Naive thymus-derived CD4-positive, alpha-beta T cell (primary cell): Measurements from ENCODE around the gene MBD2. TPM values are rescaled to one million over a fixed set of nuclear protein-coding genes. Genes with fewer than 3 reads are reported as not detected.

Source experiments
- ATAC-seq: fragments of 150-1000 bp; cut with Tn5 transposase; 2 replicates; pipeline ENCODE4 v1.10.0; 2021; ENCODE audit warnings: mild to moderate bottlenecking, moderate library complexity
- CTCF ChIA-PET: fragments of 350-600 bp; sonication (Branson Sonifier 250); formaldehyde crosslinking; loops from one replicate; lab custom pipeline; 2021; ENCODE audit warnings: antibody characterized with exemption; lab: Charles Lee
- POLR2A ChIA-PET: fragments of 350-600 bp; sonication (Branson Sonifier 250); formaldehyde crosslinking; loops from one replicate; lab custom pipeline; 2021; ENCODE audit warnings: antibody characterized with exemption, inconsistent platforms; lab: Charles Lee
- DNase-seq, 9 donors: peaks; one replicate each; pipeline versions ENCODE4 v3.0.0 to v3.0.0-alpha.2; 2020 to 2022; ENCODE audit warnings: mixed read lengths in 1 of 9
- H3K27ac ChIP-seq: one replicate; pipeline ENCODE4 v1.7.0; 2013; ENCODE audit warnings: mild to moderate bottlenecking, low read depth, low read length, moderate library complexity
- H3K27me3 ChIP-seq, 2 donors: one replicate each; pipeline ENCODE4 v1.7.0; 2013; ENCODE audit warnings: low read length in 2 of 2, mild to moderate bottlenecking in 2 of 2, moderate library complexity in 2 of 2; ENCODE audit not compliant: control insufficient read depth in 2 of 2, insufficient read depth in 2 of 2
- H3K36me3 ChIP-seq, 3 experiments: 1 replicate in 2 of 3; 2 replicates in 1 of 3; pipeline ENCODE4 v1.7.0; 2013; ENCODE audit warnings: low read length in 3 of 3, mild to moderate bottlenecking in 3 of 3, moderate library complexity in 1 of 3; ENCODE audit not compliant: insufficient read depth in 3 of 3, control insufficient read depth in 2 of 3
- H3K4me1 ChIP-seq, 2 donors: one replicate each; pipeline ENCODE4 v1.7.0; 2013; ENCODE audit warnings: low read length in 2 of 2, mild to moderate bottlenecking in 2 of 2, moderate library complexity in 1 of 2; ENCODE audit not compliant: control insufficient read depth in 2 of 2, insufficient read depth in 2 of 2
- H3K4me3 ChIP-seq: 2 replicates; pipeline ENCODE4 v1.7.0; 2013; ENCODE audit warnings: mild to moderate bottlenecking, low read length
- H3K9me3 ChIP-seq, 3 experiments: 1 replicate in 2 of 3; 2 replicates in 1 of 3; pipeline ENCODE4 v1.7.0; 2013; ENCODE audit warnings: low read length in 3 of 3; ENCODE audit not compliant: control insufficient read depth in 2 of 3
- H3K27ac Mint-ChIP-seq, 9 donors: one replicate each; pipeline ENCODE4 v1.8.0; 2020 to 2022; ENCODE audit warnings: mixed read lengths in 9 of 9, mild to moderate bottlenecking in 8 of 9, moderate library complexity in 5 of 9, inconsistent platforms in 2 of 9
- H3K27me3 Mint-ChIP-seq, 5 donors: one replicate each; pipeline ENCODE4 v1.8.0; 2021 to 2022; ENCODE audit warnings: mixed read lengths in 5 of 5, mild to moderate bottlenecking in 1 of 5
- H3K36me3 Mint-ChIP-seq, 5 donors: one replicate each; pipeline ENCODE4 v1.8.0; 2020 to 2022; ENCODE audit warnings: mixed read lengths in 5 of 5, mild to moderate bottlenecking in 3 of 5, inconsistent platforms in 1 of 5
- H3K4me1 Mint-ChIP-seq, 7 donors: one replicate each; pipeline ENCODE4 v1.8.0; 2020 to 2022; ENCODE audit warnings: mixed read lengths in 7 of 7, mild to moderate bottlenecking in 3 of 7, inconsistent platforms in 1 of 7
- H3K4me3 Mint-ChIP-seq, 10 donors: one replicate each; pipeline ENCODE4 v1.8.0; 2020 to 2022; ENCODE audit warnings: mild to moderate bottlenecking in 10 of 10, mixed read lengths in 10 of 10, moderate library complexity in 6 of 10, inconsistent platforms in 2 of 10
- H3K9me3 Mint-ChIP-seq, 11 donors: one replicate each; pipeline ENCODE4 v1.8.0; 2020 to 2022; ENCODE audit warnings: mixed read lengths in 11 of 11, mild to moderate bottlenecking in 4 of 11, inconsistent platforms in 1 of 11, moderate library complexity in 1 of 11
- intact Hi-C, 2 donors: fragments of 100-400 bp; cut with micrococcal nuclease; formaldehyde crosslinking; loops; one replicate each; pipeline ENCODE4 v1.15.1; 2023
- polyA plus RNA-seq, 2 donors: library from polyadenylated mRNA; unstranded; fragments of 300-500 nt; fragmentation: Illumina TruSeq; gene quantifications; one replicate each; pipeline ENCODE4 v1.2.3, GENCODE V29; 2021
- total RNA-seq, 6 experiments: library from RNA in 5 of 6; stranded (reverse) in 5 of 6; gene quantifications; 1 replicate in 5 of 6; 2 replicates in 1 of 6; pipeline ENCODE4 v1.2.3 and lab custom pipeline; 2021 to 2026

Gene MBD2, protein sequence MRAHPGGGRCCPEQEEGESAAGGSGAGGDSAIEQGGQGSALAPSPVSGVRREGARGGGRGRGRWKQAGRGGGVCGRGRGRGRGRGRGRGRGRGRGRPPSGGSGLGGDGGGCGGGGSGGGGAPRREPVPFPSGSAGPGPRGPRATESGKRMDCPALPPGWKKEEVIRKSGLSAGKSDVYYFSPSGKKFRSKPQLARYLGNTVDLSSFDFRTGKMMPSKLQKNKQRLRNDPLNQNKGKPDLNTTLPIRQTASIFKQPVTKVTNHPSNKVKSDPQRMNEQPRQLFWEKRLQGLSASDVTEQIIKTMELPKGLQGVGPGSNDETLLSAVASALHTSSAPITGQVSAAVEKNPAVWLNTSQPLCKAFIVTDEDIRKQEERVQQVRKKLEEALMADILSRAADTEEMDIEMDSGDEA
- 100 to 1,000 TPM in 2 of 5 experiments, 10 to 100 TPM in 3; 69.7 to 118 (median 76.9) TPM for total RNA-seq
- 1 to 10 TPM; 6.1 to 8.1 TPM for polyA plus RNA-seq
- total RNA-seq (lab: John Stamatoyannopoulos, UW) = 80.5 reads per million, percentile 80 among the genes with 10 or more reads in this experiment

- H3K36me3 ChIP-seq = no peaks in the 10 kb centered on the region
- no peaks in the 10 kb centered on the region for H3K9me3 ChIP-seq
- H3K4me3 ChIP-seq = peak within 1 kb of the TSS; percentile 49
- ChIA-PET CTCF (interaction anchor here (1.2 kb wide), 2 partner anchors 19 to 46 kb away, joined by 3 to 9 read pairs; partner anchors contain the start of gene POLI), POLR2A (interaction anchor here (0.8 to 3.1 kb wide), 5 partner anchors 13 to 132 kb away, joined by 3 to 25 read pairs (median 3); partner anchors contain the start of genes POLI and STARD6)
- Mint-ChIP-seq H3K9me3 (no peaks in the 10 kb centered on the region), H3K4me1 (peaks cover 14 to 43% (median 41%) of the 10 kb centered on the region in 7 donors), H3K36me3 (peaks cover 0 to 3% (median 0%) of the 10 kb centered on the region in 5 donors), H3K27ac (peak within 1 kb of the TSS; percentile 81 to 98 (median 92)), H3K27me3 (no peaks in the 10 kb centered on the region), H3K4me3 (peak within 1 kb of the TSS; percentile 87 to 96 (median 92))
- ATAC-seq = peak; percentile 96
- H3K27me3 ChIP-seq = no peaks in the 10 kb centered on the region
- peak within 1 kb of the TSS; percentile 72 for H3K27ac ChIP-seq
- peak; percentile 87 to 96 (median 90) for DNase-seq
- peaks cover 10 to 19% of the 10 kb centered on the region in 2 donors for H3K4me1 ChIP-seq
- intact Hi-C loops = loop anchor here (1.0 to 5.0 kb wide), 6 partner anchors 23 to 723 kb away; partner anchors contain the start of genes C18orf54 (in 2 of the 2), POLI (in 2 of the 2) and STARD6 (in 2 of the 2)
Observed at GRCh38 chr18:54224379-54225014, at the start of gene MBD2. Gene MBD2 (minus strand): TSS chr18:54224669. CDS start chr18:54224559, 110 bp downstream.

DNA sequence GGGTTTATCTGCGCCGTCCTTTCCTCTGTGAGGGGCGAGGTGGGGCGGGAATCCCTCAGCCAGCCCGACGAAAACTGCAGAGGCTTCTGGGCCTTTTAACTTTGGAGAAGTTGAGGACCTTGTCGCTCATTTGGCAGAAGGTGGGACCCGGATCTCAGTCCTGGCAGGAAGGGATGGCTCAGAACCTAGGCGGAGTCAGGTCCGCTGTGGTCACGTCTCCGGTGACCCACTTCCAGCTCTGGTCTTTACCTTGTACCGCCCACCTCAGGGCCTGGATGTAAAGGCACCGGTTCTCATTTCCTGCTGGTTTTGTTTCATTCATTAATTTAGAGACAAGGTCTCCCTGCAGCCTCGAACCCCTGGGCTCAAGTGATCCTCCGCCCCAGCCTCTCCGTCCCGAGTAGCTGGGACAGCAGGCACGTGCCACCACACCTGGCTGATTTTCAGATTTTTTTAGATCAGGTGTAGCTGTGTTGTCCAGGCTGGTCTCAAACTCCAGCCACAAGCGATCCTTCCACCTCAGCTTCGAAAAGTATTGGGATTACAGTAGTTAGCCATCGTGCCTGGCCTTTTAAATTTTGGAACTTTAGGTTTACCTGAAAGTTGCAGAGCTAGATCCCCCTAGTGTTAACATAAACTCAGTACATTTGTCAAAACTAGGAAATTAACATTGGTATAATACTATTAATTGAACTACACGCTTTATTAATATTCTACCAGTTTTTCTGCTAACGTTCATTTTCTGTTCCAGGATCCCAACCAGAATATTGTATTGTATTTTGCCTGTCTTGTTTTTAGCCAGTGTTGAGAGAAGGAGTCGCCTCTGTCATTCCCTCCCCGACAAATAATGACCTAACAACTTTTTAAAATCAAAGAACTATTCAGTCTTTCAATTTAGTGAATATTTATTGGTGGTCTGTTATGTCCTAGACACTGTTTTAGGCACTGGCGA, 45.7 kb upstream of the MBD2 start:
- H3K27ac Mint-ChIP-seq = peak overlapping the region; percentile 71 to 96 (median 94)
- H3K36me3 Mint-ChIP-seq = peaks cover 0 to 3% (median 0%) of the 10 kb centered on the region in 5 donors
- POLR2A ChIA-PET = interaction anchor here (0.6 to 3.2 kb wide), 8 partner anchors 9 to 374 kb away, joined by 3 to 25 read pairs (median 5); partner anchors contain the start of genes C18orf54, MBD2 and STARD6
- H3K36me3 ChIP-seq = no peaks in the 10 kb centered on the region
- H3K4me1 ChIP-seq = peaks cover 16 to 17% of the 10 kb centered on the region in 2 donors
- no peaks in the 10 kb centered on the region for H3K27me3 ChIP-seq
- H3K9me3 ChIP-seq = no peaks in the 10 kb centered on the region
- peak overlapping the region; percentile 82 to 97 (median 91) for H3K4me3 Mint-ChIP-seq
- H3K9me3 Mint-ChIP-seq = peaks cover 0 to 3% (median 0%) of the 10 kb centered on the region in 11 donors
- H3K4me1 Mint-ChIP-seq = peaks cover 5 to 45% (median 22%) of the 10 kb centered on the region in 7 donors
- peak in 8 of 9 donors; percentile 2 to 60 (median 30) for DNase-seq
- peak; percentile 26 for ATAC-seq
- peak overlapping the region; percentile 85 for H3K27ac ChIP-seq
- intact Hi-C loops = loop anchor here (1.0 to 10.0 kb wide), 10 partner anchors 9 to 445 kb away; partner anchors contain the start of genes MBD2 (in 2 of the 2), C18orf54 (in 1 of the 2) and STARD6 (in 1 of the 2)
- CTCF ChIA-PET = interaction anchor here (0.7 to 4.0 kb wide), 6 partner anchors 18 to 150 kb away, joined by 3 to 40 read pairs (median 4); partner anchors contain the start of gene MBD2
- H3K4me3 ChIP-seq = peak overlapping the region; percentile 94
- H3K27me3 Mint-ChIP-seq = no peaks in the 10 kb centered on the region

DNA sequence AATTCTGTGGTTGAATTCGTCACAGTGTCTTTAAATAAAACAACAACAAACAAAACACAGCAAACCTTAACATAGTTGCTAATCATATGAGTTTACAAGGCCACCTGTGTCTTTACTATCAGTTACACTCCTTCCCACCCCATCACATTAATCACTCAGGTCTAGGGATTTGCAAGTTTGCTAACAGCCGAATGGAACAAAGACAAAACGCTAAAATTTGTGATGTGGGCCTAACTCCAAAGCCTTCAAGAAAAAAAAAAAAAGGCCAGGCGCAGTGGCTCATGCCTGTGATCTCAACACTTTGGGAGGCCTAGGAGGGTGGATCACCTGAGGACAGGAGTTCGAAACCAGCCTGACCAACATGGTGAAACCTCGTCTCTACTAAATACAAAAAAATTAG, 44.3 kb upstream of the MBD2 start:
- POLR2A ChIA-PET = interaction anchor here (0.6 to 3.2 kb wide), 6 partner anchors 10 to 105 kb away, joined by 3 to 25 read pairs (median 10); partner anchors contain the start of gene MBD2
- peak in 1 of 9 donors; percentile 4 for DNase-seq
- ATAC-seq = no peak
- CTCF ChIA-PET = interaction anchor here (2.5 to 4.0 kb wide), 2 partner anchors 44 to 46 kb away, joined by 9 to 40 read pairs; partner anchors contain the start of gene MBD2
- Mint-ChIP-seq H3K4me3 (peak overlapping the region; percentile 82 to 97 (median 91)), H3K27me3 (no peaks in the 10 kb centered on the region), H3K27ac (peak overlapping the region; percentile 88 to 97 (median 95)), H3K36me3 (no peaks in the 10 kb centered on the region), H3K4me1 (peaks cover 5 to 50% (median 20%) of the 10 kb centered on the region in 7 donors), H3K9me3 (peaks cover 0 to 3% (median 0%) of the 10 kb centered on the region in 11 donors)
- intact Hi-C loops = loop anchor here (1.0 to 10.0 kb wide), 7 partner anchors 21 to 446 kb away; partner anchors contain the start of genes MBD2 (in 2 of the 2), C18orf54 (in 1 of the 2) and STARD6 (in 1 of the 2)
- H3K4me3 ChIP-seq = peak overlapping the region; percentile 94
- H3K4me1 ChIP-seq = peaks cover 16 to 17% of the 10 kb centered on the region in 2 donors
- H3K27ac ChIP-seq = peak overlapping the region; percentile 85
- no peaks in the 10 kb centered on the region for H3K27me3 ChIP-seq
- no peaks in the 10 kb centered on the region for H3K9me3 ChIP-seq
- H3K36me3 ChIP-seq = no peaks in the 10 kb centered on the region

DNA sequence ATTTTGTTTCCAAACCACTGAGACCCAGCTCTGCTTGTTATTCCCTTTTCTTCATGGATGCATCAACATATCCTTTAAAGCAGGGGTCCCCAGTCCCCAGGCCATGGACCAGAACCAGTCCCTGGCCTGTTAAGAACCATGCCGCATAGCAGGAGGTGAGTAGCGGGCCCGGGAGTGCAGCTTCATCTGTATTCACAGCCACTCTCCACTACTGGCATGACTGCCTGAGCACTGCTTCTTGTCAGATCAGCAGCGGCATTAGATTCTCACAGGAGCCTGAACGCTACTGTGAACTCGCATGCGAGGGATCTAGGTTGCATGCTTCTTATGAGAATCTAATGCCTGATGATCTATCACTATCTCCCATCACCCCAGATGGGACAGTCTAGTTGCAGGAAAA, 43.2 kb upstream of the MBD2 start:
- DNase-seq = no peak
- no peak for ATAC-seq
- peak overlapping the region in 3 of 9 donors; percentile 21 to 48 (median 33) for H3K27ac Mint-ChIP-seq
- H3K27me3 Mint-ChIP-seq = no peaks in the 10 kb centered on the region
- Histone ChIP-seq H3K36me3 (no peaks in the 10 kb centered on the region), H3K4me3 (no peak overlapping the region), H3K9me3 (no peaks in the 10 kb centered on the region), H3K27me3 (no peaks in the 10 kb centered on the region), H3K27ac (no peak overlapping the region), H3K4me1 (peaks cover 16 to 17% of the 10 kb centered on the region in 2 donors)
- no peak overlapping the region for H3K4me3 Mint-ChIP-seq
- POLR2A ChIA-PET = no interaction called here
- CTCF ChIA-PET = no interaction called here
- intact Hi-C loops = loop anchor here in 1 of 2 donors (2.0 to 10.0 kb wide), 3 partner anchors 119 to 447 kb away; no protein-coding TSS in a partner anchor
- H3K4me1 Mint-ChIP-seq = peaks cover 5 to 56% (median 22%) of the 10 kb centered on the region in 7 donors
- H3K36me3 Mint-ChIP-seq = no peaks in the 10 kb centered on the region
- peaks cover 0 to 3% (median 0%) of the 10 kb centered on the region in 11 donors for H3K9me3 Mint-ChIP-seq

DNA sequence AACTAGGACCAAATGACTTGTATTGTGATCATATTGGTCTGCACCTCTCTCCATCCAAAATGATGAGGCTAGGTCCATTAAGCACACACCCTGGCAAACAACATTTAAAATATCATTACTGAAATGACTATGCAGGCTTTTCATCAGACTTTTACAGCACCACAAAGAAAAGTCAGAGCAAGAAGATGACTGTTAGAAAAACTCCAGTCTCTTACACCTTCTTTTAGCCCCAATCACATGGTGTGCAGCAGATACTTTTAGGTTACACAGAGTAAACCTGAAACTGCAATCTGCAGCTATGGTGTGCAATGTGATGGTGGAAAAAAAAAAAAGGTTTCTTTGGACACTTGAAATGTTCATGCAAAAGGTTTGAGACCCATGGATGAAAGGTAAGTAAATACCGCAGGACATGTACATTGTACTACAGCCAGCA, 39.5 kb upstream of the MBD2 start:
- peak overlapping the region in 1 of 10 donors; percentile 67 for H3K4me3 Mint-ChIP-seq
- no peaks in the 10 kb centered on the region for H3K27me3 ChIP-seq
- peaks cover 0 to 47% (median 3%) of the 10 kb centered on the region in 7 donors for H3K4me1 Mint-ChIP-seq
- H3K9me3 ChIP-seq = no peaks in the 10 kb centered on the region
- H3K27ac ChIP-seq = no peak overlapping the region
- no peak overlapping the region for H3K4me3 ChIP-seq
- H3K27me3 Mint-ChIP-seq = no peaks in the 10 kb centered on the region
- peak overlapping the region in 1 of 9 donors; percentile 86 for H3K27ac Mint-ChIP-seq
- POLR2A ChIA-PET = no interaction called here
- ATAC-seq (no peak), DNase-seq (no peak)
- peaks cover 4 to 5% of the 10 kb centered on the region in 2 donors for H3K4me1 ChIP-seq
- CTCF ChIA-PET = no interaction called here
- no peaks in the 10 kb centered on the region for H3K36me3 ChIP-seq
- intact Hi-C loops = loop anchor here in 1 of 2 donors (10.0 kb wide), 2 partner anchors 359 to 451 kb away; no protein-coding TSS in a partner anchor
- H3K36me3 Mint-ChIP-seq = peaks cover 0 to 2% (median 0%) of the 10 kb centered on the region in 5 donors
- no peaks in the 10 kb centered on the region for H3K9me3 Mint-ChIP-seq
